GM12864 (cell line): ENCODE results near the gene TMEM134.
A peak's percentile ranks its signal among the peaks of the same experiment; 100 is the strongest.
"Not testable (repeated sequence)": the region's sequence is repeated elsewhere in the genome, so short reads cannot be mapped to it uniquely, and the experiment has no call there.

ENCODE experiments used
- DNase-seq: peaks from one replicate; pipeline ENCODE4 v3.0.0-alpha.2; 2011; ENCODE audit warnings: low read depth
- H3K4me3 ChIP-seq: 2 replicates; pipeline ENCODE4 v1.5.1; 2011; ENCODE audit warnings: mild to moderate bottlenecking, low read depth, low read length, control low read depth
- TF ChIP-seq, protein P1 (sequence below): IDR thresholded peaks from 2 replicates; pipeline ENCODE4 v1.5.1; 2011; ENCODE audit warnings: low read depth, mild to moderate bottlenecking, moderate library complexity, low read length, control low read depth, inconsistent platforms; ENCODE audit errors: missing control alignments

TMEM134 gene, protein sequence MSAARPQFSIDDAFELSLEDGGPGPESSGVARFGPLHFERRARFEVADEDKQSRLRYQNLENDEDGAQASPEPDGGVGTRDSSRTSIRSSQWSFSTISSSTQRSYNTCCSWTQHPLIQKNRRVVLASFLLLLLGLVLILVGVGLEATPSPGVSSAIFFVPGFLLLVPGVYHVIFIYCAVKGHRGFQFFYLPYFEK

DNA sequence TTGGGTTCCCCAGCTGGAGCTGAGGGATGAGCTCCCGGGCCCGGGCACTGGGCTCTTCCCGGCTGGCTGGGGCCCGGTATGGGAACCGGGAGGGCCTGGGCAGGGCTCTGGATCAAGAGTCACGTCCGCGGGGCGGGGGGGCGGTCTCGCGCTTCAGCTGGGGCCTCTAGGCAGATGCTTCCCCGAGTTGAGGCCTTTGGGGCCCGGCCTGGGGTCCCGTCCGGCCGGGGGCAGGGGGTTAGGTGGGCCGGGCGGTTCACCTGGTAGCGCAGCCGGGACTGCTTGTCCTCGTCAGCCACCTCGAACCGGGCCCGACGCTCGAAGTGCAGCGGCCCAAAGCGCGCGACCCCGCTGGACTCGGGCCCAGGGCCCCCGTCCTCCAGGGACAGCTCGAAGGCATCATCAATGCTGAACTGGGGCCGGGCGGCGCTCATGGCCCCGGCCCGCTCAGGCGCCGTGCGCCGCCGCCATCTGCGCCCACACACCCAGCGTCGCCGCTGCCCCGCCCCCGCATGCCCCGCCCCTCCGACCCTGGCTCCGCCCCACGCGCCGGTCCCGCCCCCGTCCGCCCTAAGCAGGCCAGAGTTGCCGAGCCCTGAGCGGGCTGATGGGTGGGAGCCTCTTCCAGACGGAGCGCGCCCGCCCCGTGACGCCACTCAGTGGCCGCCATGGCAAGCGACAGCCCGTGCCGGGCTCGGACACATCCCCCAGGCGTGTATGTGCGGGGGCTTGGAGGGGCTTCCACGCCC lies at the start of gene TMEM134:
TMEM134 (minus strand) TSS at position 493 of the 749 bp plus-strand sequence; CDS start at position 434, 59 bp downstream.
- DNase-seq: peak; percentile 76
- TF ChIP-seq, protein P1, sequence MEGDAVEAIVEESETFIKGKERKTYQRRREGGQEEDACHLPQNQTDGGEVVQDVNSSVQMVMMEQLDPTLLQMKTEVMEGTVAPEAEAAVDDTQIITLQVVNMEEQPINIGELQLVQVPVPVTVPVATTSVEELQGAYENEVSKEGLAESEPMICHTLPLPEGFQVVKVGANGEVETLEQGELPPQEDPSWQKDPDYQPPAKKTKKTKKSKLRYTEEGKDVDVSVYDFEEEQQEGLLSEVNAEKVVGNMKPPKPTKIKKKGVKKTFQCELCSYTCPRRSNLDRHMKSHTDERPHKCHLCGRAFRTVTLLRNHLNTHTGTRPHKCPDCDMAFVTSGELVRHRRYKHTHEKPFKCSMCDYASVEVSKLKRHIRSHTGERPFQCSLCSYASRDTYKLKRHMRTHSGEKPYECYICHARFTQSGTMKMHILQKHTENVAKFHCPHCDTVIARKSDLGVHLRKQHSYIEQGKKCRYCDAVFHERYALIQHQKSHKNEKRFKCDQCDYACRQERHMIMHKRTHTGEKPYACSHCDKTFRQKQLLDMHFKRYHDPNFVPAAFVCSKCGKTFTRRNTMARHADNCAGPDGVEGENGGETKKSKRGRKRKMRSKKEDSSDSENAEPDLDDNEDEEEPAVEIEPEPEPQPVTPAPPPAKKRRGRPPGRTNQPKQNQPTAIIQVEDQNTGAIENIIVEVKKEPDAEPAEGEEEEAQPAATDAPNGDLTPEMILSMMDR: peak; percentile 62
- H3K4me3 ChIP-seq: peak within 1 kb of the TSS; percentile 79

DNA sequence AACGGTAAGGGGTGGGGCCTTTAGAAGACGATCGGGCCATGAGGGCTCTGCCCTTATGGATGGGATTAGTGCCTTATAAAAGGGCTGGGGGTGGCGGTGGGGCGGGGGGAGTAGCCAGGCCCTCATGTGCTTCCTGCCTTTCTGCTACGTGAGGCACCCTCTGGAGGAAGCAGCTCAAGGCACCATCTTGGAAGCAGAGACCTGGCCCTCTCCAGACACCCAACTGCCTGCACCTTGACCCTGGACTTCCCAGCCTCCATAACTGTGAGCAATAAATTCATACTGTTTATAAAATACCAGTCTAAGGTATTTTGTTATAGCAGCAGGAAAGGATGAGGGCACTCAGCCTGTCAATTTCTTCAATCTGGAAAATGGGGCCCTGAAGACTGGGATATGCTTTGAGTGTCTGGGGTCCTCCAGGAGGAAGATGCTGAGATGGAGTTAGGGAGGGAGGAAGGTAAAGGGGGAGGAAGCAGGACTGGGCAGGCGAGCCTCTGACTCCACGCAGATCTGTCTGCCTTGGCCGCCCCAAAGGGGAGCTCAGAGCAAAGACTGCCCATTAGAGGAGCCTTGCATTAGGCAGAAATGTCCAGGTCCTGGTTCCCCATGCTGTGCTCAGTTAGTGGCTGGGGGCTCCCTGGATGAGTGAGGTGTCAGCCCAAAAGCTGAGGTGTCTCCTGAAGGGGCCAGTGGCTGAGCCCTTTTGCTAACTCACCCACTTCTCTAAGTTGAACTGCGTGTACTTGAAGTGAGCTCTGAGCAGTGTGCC lies 48.9 kb upstream of the TMEM134 start:
- H3K4me3 ChIP-seq: no peak overlapping the region
- TF ChIP-seq, protein P1: no peak
- DNase-seq: no peak

DNA sequence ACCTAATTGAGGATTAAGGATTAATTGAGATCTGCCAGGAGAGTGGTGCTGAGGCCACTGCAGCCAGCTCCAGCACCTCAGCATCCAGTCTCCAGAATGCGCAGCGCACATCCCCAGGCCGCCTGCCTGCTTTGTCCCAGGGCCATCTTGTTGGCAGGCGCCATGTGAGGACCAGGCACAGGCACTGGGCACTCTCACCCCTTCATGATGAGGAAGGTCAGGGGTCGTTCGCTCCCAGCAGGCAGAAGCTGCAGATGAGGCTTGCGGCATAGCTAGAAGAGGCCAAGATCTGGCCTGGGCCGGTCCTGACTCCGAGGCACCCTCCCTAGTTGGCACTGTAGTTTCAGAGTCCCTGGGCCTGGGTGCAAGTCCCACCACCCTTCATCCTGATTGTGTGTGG lies 47.8 kb upstream of the TMEM134 start:
- no peak overlapping the region for H3K4me3 ChIP-seq
- no peak for DNase-seq
- TF ChIP-seq, protein P1: no peak

GRCh38 chr11:67514116-67514515 lies 45.1 kb upstream of the TMEM134 start:
- H3K4me3 ChIP-seq: no peak overlapping the region
- no peak for DNase-seq
- TF ChIP-seq, protein P1: no peak

DNA sequence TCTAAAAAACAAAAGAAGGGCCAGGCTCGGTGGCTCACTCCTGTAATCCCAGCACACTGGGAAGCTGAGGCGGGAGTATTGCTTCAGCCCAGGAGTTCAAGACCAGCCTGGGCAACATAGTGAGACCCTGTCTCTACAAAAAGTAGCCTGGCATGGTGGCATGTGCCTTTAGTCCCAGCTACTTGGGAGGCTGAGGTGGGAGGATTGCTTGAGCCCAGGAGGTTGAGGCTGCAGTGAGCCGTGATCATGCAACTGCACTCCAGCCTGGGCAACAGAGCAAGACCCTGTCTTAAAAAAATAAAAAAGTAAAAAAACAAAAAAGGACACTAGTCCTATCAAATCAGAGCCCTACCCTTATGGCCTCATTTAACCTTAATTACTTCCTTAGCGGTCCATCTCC lies 42.5 kb upstream of the TMEM134 start:
- H3K4me3 ChIP-seq, DNase-seq: not testable (repeated sequence)

GRCh38 chr11:67510023-67510345 lies 40.9 kb upstream of the TMEM134 start:
- H3K4me3 ChIP-seq: no peak overlapping the region
- no peak for DNase-seq
- TF ChIP-seq, protein P1: no peak

GRCh38 chr11:67508486-67509121 lies 39.6 kb upstream of the TMEM134 start:
- peak overlapping the region; percentile 76 for H3K4me3 ChIP-seq
- DNase-seq: peak; percentile 87
- TF ChIP-seq, protein P1: no peak
